Right ventricle myocardium superior (tissue), 1 donor: ENCODE data around the gene MYO1D. TPM values are rescaled to one million over a fixed set of nuclear protein-coding genes. Genes with fewer than 3 reads are reported as not detected.

Source experiments
- ATAC-seq: fragments of 200-7000 bp; cut with Tn5 transposase; one replicate; pipeline ENCODE4 v1.9.1; 2020; ENCODE audit warnings: mild to moderate bottlenecking; ENCODE audit not compliant: poor library complexity
- DNase-seq: peaks from one replicate; pipeline ENCODE4 v3.0.0-alpha.2; 2020
- intact Hi-C: fragments of 100-400 bp; cut with DNase I; formaldehyde crosslinking; loops from one replicate; pipeline ENCODE4 v1.11.2; 2022
- total RNA-seq: library from RNA; stranded (reverse); fragmentation: NEBNext Ultra II Directional; extraction: Animal tissue kit (Norgen Biotek cat#: 25700); gene quantifications from one replicate; pipeline ENCODE4 v1.2.1, GENCODE V29; 2021
- donor health status: DM: no; HTN: yes; CAD: no; lungs with severe emphysema.

MYO1D gene
- total RNA-seq, 1 donor from 2014 or later: 3.8 TPM

DNA sequence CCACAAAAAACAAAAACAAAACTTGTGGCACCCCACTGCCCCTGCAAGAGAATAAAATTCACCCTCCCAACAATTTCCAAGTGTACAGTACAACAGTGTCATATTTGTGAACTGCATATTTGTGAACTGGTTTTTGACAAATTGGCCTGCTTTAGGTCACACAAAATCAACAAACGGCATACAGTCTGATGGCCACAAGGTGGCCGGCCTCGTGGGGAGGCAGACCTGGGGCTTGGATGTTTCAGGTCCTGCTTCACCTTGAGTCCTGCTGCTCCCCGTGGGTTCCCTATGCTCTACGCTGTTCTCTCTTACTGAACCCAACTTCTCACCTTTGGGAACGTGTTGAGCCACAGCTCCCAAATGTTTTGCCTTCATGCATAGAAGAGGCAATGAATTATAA is 287.9 kb downstream of the MYO1D start:
- DNase-seq (no peak), ATAC-seq (no peak)
- intact Hi-C loops: no loop called here

DNA sequence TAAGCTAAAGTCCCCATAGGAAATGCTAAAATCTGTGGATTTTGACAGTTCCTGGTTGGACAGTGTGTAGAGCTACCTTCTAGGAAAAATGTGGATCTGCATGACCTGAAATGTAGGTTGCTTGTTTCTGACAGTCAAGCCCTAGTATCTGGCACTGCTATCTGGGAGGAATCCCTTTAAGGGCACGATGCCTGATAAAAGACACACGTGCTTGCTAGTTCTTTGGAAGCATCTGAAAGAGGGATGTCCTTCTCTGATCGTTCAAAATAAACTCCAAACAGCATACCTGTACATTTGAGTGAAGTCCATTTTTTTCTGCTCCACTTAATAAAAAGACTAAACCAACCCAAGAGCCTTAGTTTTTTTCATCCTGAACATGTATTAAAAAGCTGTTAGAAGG is 288.8 kb downstream of the MYO1D start:
- intact Hi-C loops: no loop called here
- DNase-seq: no peak
- ATAC-seq: no peak

DNA sequence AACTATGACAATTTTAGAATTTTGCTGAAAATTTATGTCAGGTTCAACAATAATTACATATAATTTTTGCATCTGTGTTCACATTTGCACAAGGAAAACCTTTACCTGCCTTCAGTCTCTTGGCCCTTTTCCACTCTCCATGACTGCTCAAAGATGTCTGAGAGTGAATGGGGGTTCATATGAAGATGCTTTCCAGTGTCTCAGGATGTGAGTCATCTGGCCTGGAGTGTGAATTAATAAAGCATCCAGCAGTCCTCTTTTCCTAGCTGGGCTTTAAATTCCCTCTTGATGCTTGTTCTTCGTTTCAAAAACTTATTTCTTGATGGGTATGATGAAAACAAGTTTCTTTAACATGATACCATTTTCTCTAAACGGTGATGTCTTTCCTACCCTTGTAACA is 290.3 kb downstream of the MYO1D start:
- DNase-seq (no peak), ATAC-seq (no peak)
- intact Hi-C loops: no loop called here

DNA sequence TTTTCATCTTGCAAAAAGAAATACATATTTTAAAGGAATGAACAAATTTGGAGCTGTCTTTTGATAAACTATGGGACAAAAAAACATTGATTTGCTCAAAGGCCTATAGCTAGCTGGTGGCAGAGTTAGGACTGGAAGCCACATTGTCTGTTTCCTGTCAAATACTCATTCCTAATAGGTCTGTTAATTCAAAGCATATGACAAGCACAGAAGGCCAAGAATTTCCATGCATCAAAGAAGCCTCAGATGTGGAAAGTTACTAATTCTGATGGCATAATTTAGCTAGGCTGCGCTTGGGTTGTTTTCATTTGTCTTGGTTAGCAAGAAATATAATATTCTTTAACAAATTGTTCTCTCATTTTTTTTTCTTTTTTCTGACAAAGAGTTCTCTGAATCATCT is 292.1 kb downstream of the MYO1D start:
- no peak for DNase-seq

DNA sequence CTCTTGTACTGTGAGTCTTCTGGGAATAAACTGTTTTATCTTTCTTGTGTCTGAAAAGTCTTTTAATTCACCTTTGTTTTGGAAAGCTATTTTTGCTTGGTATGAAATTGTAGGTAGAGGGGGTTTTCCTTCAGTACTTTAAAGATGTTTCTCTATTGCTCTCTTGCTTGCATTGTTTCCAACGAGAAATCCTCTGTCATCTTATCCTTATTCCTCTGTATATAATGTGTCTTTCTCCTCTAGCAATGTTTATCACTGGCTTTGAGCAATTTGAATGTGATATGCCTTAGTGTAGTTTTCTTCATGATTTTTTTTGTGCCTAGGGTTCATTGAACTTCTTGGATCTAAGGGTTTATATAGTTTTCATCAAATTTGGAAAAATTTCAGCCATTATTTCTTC is 293.9 kb downstream of the MYO1D start:
- ATAC-seq (no peak), DNase-seq (no peak)
- intact Hi-C loops: no loop called here

More for the DNA sequence above, 292.1 kb downstream of the MYO1D start:
- intact Hi-C loops: no loop called here
- no peak for ATAC-seq

DNA sequence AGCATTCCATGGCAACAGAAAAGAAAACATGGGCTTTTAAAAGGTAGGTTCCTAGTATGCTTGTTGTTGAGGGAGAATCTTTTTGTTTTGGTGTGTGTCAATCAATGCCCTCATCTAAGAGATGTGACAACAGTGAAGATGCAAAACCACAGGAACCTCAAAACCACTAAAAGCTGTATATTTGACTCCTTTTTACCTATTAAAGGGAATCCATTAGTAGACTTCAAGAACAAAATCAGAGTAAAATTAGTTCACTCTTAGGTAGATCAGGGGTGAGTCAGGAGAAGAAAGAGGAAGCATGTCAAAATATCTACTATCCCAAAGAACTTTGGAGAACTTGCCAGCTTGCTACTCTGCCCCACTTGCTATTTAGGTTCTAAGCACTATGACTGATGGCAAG is 301.1 kb downstream of the MYO1D start:
- no peak for DNase-seq
- intact Hi-C loops: no loop called here
- ATAC-seq: no peak

DNA sequence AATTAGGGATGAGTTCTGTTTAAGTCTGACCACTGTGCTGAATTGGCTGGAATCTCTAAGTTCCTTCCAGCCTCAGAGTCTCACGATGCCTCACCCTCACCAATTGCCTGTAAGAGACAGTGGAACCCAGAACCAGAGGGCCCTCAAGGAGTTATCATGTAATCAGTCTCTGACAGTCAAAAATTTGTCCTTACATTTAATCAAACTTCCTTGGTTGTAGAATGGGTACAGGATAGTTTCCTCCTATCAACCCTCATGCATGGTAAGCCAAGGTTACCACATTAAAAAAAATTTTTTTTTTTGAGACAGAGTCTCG is 306.9 kb downstream of the MYO1D start:
- intact Hi-C loops: no loop called here
- ATAC-seq (no peak), DNase-seq (no peak)

DNA sequence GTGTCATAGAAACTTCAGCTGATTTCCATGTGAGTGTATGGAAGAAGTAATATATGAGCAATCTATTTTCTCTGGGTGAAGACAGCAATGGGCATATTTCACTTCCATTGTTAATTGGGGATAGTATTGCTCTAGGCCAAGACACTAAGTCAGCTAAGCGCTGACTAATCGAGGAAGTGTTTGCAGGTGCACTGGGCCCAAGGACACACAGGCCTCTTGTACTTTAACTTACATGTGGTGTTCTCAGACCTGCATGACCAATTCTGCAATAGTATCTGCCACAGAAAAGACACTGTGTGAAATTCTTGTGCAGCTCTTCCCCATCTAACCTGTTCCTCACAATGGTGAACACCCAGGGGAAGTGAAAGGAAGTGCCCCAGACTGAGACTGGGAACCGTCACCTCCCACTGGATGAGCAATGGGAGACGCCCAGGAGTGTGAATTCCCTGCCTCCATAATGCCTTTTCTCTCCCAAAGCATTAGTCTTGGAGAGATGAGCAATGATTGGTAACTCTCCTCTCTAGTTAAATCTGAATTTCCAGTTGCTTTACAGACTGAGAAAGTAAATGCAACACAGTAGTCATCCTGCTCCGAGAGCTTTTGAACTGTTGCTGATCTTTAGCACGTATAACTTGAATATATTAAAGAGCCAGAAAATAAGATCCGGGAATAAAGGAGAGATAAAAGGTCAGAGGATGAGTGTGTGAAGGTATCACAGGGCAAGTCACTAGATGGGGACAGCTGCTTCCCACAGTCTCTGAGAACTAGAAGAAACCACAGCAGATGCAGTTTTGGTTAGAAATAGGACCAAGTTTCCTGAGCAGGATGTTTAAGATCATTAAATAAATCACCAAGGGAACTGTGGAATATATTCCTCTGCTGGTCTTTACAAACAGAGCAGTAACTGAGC is 307.5 kb downstream of the MYO1D start:
- ATAC-seq (no peak), DNase-seq (no peak)
- intact Hi-C loops: no loop called here

DNA sequence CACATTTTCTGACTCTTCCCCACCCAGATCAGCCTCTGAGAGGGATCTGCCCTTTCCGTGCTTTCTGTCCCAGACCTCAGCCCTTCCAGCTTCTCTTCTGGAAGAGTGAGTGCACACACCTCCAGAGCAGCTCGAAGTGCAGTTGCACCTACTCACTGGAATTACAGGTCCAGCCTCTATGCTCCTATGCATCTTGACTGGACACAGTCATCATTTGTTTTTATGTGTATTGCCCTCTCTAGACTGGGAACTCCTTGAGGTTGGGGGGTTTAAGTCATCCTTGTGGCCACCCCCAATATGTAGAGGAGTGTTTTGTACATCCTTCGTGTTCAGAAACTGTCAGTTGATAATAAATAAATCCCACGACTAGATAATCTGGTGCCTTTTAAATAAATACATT is 308.2 kb downstream of the MYO1D start:
- DNase-seq: no peak
- intact Hi-C loops: no loop called here
- no peak for ATAC-seq

DNA sequence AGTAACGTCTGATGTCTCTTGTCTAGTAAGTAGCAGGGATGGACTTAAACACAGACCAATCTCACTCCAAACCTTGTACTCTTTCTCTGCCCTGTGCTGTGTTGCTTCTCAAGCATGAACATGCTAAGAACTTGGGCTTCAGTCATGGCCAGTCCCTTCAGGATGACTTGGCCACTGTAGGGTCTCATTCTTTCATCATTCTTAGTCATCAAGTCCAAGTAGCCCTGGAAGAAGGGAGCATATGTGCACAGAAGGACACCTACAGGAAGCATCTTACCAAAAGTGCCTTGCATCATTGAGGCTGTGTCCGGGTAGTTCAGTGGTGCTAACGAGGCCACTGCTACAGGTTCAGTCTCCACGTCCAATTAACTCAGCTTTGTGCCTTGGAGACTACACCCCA is 309.4 kb downstream of the MYO1D start:
- DNase-seq (no peak), ATAC-seq (no peak)
- intact Hi-C loops: no loop called here

DNA sequence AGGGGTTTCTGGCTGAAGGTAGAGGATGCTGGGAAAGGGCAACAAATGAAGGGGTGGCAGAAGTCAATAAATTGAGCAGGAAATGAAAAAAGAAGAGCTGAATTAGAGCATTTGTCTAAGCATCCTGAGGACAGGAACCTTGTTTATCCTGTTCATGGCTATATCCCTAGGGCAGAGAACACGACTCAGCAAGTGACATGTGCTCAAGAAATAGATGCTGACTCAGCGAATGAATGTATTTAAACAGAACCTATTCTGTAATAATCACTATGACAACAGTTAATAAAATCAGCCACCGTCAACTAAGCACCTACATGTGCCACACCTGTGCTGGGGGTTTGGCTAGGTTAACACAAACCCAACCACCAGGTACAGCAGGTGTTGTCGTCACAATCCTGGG is 309.8 kb downstream of the MYO1D start:
- ATAC-seq (no peak), DNase-seq (no peak)
- intact Hi-C loops: no loop called here

DNA sequence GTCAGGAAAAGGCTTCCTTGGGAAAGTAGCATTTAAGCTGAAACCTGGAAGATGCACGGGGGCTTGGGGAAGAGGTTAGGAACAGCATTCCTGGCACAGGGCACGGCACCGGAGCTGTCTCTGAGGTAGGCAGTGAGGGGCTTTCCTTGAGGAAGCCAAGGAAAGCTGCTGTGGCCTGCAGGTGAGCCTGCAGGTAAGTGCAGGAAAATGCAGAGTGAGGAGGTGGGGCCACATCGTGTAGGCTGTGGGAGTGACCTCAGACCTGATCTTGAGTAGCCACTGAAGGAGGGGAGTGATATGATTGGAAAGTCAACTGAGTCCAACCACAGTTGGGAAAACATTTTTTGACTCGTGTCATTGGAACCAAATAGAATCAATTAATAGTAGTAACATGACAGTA is 310.6 kb downstream of the MYO1D start:
- no peak for DNase-seq
- no peak for ATAC-seq
- intact Hi-C loops: no loop called here

DNA sequence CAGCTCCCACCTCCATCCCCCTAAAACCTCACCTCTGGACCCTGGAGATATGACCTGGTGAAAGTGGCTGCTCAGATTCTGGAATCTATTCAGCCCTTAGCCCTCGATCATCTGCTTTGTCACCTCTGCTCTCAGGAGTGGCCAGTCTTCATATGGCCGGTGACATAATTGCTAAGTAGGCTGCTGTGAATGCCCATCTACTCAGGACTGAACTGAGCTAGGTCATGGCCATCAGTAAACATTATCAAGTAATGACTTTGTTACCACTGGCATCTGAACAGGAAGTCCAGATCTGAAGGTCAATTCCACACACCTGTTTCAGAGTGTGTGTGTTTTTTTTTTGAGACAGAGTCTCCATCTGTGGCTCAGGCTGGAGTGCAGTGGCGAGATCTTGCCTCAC is 311.5 kb downstream of the MYO1D start:
- DNase-seq (no peak), ATAC-seq (no peak)
- intact Hi-C loops: no loop called here

DNA sequence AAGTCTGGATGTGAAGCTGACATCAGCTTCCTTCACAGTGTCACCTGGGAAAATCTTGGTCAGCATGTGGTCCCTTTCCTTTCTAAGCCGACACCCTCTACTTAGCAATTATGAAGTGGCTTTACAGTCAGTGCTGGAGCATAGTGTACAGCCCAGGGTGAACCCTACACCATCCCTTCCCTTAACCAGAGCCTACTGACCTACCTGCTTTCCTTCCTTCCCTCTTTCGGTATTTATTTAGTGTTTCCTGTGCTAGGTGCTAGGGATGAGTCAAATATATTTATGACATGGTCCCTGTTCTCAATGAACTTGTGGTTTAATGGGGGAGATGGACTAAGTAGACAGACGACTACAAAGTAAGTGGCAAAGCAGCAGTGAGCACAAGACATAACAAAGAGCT is 312.6 kb downstream of the MYO1D start:
- DNase-seq: no peak
- intact Hi-C loops: no loop called here
- no peak for ATAC-seq

DNA sequence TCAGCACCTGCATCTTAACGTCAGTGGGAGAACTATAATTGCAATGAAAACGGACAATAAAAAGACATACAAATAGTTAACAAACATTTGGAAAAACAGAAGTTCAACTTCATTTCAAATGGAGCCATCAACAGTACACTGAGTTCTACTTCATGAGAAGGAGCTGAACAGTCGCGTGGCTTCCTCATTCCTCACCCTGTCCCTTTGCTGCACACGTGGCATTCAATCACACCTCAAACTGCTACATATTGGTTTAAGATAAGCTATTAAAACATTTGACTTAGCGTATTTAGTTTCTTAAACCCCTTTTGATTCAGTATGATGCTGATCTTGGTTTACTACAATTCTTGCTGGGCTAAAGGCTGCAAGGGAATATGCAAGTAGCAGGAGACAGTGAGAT is 313.3 kb downstream of the MYO1D start:
- DNase-seq (no peak), ATAC-seq (no peak)
- intact Hi-C loops: no loop called here

DNA sequence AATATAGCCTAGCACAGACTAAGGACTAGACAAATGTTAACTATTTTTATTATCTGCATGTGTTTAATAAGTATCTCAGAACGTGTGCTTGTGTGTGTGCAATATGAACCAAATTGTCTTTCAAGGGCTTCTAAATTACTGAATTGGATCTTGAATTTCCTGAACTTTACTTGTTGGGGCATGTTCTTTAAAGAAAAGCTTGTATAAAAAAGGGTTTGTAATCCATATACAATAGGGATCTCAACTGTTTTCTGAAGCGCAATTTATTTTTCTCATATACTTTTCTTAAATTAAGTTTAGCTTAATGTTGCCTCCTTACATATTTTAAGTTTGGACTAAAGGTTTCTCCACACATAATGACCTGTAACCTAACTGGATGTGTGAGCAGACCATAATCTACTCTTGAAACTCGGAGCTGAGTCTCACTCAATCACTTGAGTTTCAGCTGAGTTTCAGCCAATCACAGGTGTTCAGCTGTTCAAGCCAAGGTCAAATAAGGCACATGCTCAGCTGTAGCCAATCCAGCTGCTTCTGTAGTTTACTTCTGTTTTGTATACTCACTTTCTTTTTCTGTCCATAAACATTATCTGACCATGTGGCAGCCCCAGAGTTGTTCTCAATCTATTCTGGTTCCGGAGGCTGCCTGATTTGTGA is 317.8 kb downstream of the MYO1D start:
- ATAC-seq (no peak), DNase-seq (no peak)
- intact Hi-C loops: no loop called here

DNA sequence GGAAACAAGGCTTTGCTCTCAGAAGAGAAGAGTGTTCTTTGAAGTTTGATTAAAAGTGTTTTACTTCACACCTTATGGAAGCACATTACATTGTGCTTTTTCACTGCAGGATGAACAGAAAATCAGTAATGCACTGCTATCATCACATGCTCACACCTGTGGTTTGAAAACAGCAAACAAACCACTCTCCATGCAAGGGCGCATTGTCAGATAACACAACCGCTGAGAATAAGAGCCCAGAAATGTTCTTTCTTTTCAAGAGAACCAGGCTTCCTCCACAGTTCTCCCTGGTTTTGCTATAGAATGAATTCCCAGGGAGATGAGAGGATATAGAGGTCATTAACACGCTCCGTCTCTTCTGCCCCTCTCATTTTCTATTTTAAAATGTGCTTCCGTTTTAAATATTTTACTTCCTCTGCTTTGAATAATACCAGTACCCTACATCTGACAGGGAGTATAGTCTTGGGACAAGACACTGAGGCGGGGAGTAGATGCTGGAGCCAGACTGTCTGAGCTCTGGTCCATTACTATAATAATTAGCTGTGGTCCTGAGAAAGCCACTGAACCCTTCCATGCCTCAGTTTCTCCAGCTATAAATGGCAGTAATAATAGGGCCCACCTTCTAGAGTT is 318.5 kb downstream of the MYO1D start:
- no peak for DNase-seq
- no peak for ATAC-seq
- intact Hi-C loops: no loop called here

DNA sequence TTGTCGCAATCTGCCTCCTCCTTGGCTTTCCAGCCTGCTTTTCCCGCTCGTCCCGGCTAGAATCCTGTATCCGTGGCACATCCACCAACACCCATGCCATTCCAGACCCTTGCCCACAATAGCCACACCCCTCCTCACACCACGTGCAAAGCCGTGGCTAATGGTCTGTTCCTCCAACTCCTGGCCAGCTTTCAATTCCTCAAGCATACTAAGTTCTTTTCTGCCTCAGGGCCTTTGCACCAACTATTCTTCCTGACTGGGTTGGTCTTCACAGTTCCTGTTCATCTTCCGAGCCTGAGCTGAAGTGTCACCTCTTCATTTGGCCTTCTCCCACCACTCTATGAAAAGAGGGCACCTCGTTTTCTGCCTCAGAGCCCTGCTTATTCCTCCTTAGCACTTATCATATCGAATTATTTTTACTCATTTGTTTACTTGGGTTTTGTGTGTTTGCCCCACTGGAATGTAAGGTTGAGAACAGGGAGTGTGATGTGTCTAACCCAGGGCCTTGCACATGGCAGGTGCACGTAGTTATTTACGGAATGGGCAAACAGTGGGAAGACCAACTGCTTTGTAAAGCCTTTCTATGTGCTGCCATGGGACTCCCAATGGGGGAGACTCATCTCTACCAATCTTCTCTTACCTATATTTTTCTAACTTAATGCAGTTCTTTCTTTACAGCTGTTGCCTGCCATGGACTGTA is 321.2 kb downstream of the MYO1D start:
- intact Hi-C loops: no loop called here
- no peak for DNase-seq

DNA sequence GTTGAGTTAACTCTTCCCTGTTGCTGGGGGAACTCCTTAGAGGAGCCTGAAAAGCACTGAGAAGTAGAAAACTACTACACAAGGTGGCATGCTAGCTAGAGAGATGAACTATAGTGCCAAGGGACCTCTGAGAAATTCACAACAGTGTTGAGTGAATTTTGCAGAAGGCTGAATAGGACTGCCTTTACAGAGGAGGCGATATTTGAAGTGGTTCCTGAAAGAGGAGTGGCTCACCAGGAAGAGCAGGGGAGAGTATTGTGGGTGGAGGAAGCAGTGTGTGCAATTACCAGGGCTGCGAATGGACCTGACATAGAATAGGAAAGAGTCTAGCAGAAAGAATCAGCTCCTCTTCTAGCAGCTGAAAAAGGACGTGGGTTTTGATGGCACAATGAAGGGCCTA is 323.8 kb downstream of the MYO1D start:
- ATAC-seq (no peak), DNase-seq (no peak)
- intact Hi-C loops: no loop called here

More for the DNA sequence above, 321.2 kb downstream of the MYO1D start:
- no peak for ATAC-seq

DNA sequence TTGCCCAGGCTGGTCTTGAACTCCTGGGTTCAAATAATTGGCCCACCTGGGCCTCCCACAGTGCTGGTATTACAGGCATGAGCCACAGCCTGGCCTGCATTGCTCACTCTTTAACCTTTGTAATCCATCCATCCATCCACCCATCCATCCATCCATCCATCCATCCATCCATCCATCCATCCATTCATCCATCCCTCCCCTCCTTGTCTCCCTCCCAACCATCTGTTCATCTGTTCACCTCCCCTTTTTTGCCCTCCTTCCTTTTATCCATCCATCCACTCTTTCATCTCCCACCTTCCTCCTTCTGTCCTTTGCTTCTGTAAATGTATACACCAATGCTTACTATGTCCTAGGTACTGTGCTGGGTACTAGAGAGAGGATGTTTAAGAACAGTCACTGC is 324.6 kb downstream of the MYO1D start:
- intact Hi-C loops: no loop called here
- no peak for DNase-seq
- ATAC-seq: no peak
